GM12878 (cell line): Measurements from ENCODE around the gene ALAS1. TPM values are rescaled to one million over a fixed set of nuclear protein-coding genes. Genes with fewer than 3 reads are reported as not detected.

Experiments
- ATAC-seq: fragments of 200-7000 bp; cut with Tn5 transposase; 3 replicates; pipeline ENCODE4 v1.9.1; 2020; ENCODE audit warnings: mild to moderate bottlenecking, moderate library complexity
- BruUV-seq: library from RNA; stranded (reverse); fragments of 400-500 nt; replicated peaks from 2 replicates; lab custom pipeline; 2021; lab: Mats Ljungman, UMichigan
- CTCF ChIA-PET: fragments of 300-600 bp; sonication (Branson Sonifier 250); formaldehyde crosslinking; extraction: SDS; loops from one replicate; lab custom pipeline; 2021; ENCODE audit warnings: inconsistent platforms; lab: Yijun Ruan, JAX
- POLR2A ChIA-PET: fragments of 350-600 bp; formaldehyde crosslinking; extraction: SDS; loops from one replicate; lab custom pipeline; 2021; ENCODE audit warnings: inconsistent platforms; lab: Charles Lee
- RAD21 ChIA-PET: fragments of 300-600 bp; sonication (Branson Sonifier 250); formaldehyde crosslinking; loops from one replicate; lab custom pipeline; 2023; ENCODE audit warnings: antibody characterized with exemption; ENCODE audit not compliant: unreplicated experiment; lab: Charles Lee
- SMC1A ChIA-PET: fragments of 300-600 bp; sonication (Branson Sonifier 250); formaldehyde crosslinking; loops from one replicate; lab custom pipeline; 2023; ENCODE audit not compliant: unreplicated experiment, uncharacterized antibody; lab: Charles Lee
- DNase-seq: peaks from one replicate; pipeline ENCODE4 v3.0.0-alpha.2; 2011; ENCODE audit warnings: low read depth, low spot score
- FAIRE-seq: peaks from 3 replicates; lab custom pipeline; 2011; peaks lifted over from hg19 to GRCh38; lab: Jason Lieb, UNC
- H2AFZ ChIP-seq: 2 replicates; pipeline ENCODE4 v1.6.0; 2011; ENCODE audit warnings: low read depth, low read length, control low read depth; ENCODE audit not compliant: control insufficient read depth
- H3K27ac ChIP-seq: 2 replicates; pipeline ENCODE4 v1.5.1; 2011; ENCODE audit warnings: control low read depth; ENCODE audit not compliant: control insufficient read depth, insufficient read depth
- H3K27me3 ChIP-seq, 2 experiments: replicated peaks in 1 of 2; 2 replicates each; pipeline versions ENCODE4 v1.6.0 to v1.6.1; 2011; ENCODE audit warnings: low read length in 1 of 2; ENCODE audit not compliant: control insufficient read depth in 2 of 2, insufficient read depth in 2 of 2
- H3K36me3 ChIP-seq, 2 experiments: 2 replicates each; pipeline ENCODE4 v1.5.1; 2011; ENCODE audit warnings: low read length in 1 of 2; ENCODE audit not compliant: control insufficient read depth in 2 of 2, insufficient read depth in 2 of 2
- H3K4me1 ChIP-seq: 2 replicates; pipeline ENCODE4 v1.6.1; 2011; ENCODE audit warnings: mild to moderate bottlenecking, low read length, moderate library complexity, mixed read lengths; ENCODE audit not compliant: control insufficient read depth, insufficient read depth
- H3K4me2 ChIP-seq: 2 replicates; pipeline ENCODE4 v1.6.0; 2011; ENCODE audit warnings: control low read depth; ENCODE audit not compliant: control insufficient read depth, insufficient read depth
- H3K4me3 ChIP-seq: fragments of 200-600 bp; sonication (generic); 2 replicates; pipeline ENCODE4 v1.5.1; 2016
- H3K79me2 ChIP-seq: 2 replicates; pipeline ENCODE4 v1.6.0; 2011; ENCODE audit warnings: low read length; ENCODE audit not compliant: control insufficient read depth, insufficient read depth
- H3K9ac ChIP-seq: 2 replicates; pipeline ENCODE4 v1.8.0; 2011; ENCODE audit warnings: low read length, control low read depth, mixed read lengths; ENCODE audit not compliant: control insufficient read depth, insufficient read depth
- H3K9me3 ChIP-seq: replicated peaks from 3 replicates; pipeline ENCODE4 v1.5.1; 2011; ENCODE audit warnings: mild to moderate bottlenecking, low read length; ENCODE audit not compliant: control insufficient read depth, insufficient read depth
- H4K20me1 ChIP-seq: 2 replicates; pipeline ENCODE4 v1.6.0; 2011; ENCODE audit not compliant: control insufficient read depth, insufficient read depth
- BHLHE40 ChIP-seq, 2 experiments: fragments of 450-650 bp in 1 of 2; IDR thresholded peaks; 2 replicates each; pipeline ENCODE4 v1.6.1; 2011 to 2017; ENCODE audit warnings: low read depth in 2 of 2, borderline replicate concordance in 1 of 2, improper control_type of control experiment in 1 of 2, low read length in 1 of 2, mild to moderate bottlenecking in 1 of 2
- CHD4 ChIP-seq: fragments of 200-600 bp; sonication (generic); IDR thresholded peaks from 2 replicates; pipeline ENCODE4 v1.6.1; 2016; ENCODE audit warnings: mild to moderate bottlenecking
- ESRRA ChIP-seq: IDR thresholded peaks from 2 replicates; pipeline ENCODE4 v1.6.1; 2012; ENCODE audit warnings: mild to moderate bottlenecking, low read length, improper control_type of control experiment
- FOS ChIP-seq: IDR thresholded peaks from 3 replicates; pipeline ENCODE4 v1.6.1; 2011; ENCODE audit warnings: borderline replicate concordance; ENCODE audit not compliant: insufficient read length; ENCODE audit errors: extremely low read depth
- HSF1 ChIP-seq: fragments of 150-350 bp; IDR thresholded peaks from 2 replicates; pipeline ENCODE4 v1.6.1; 2014; ENCODE audit warnings: mild to moderate bottlenecking, low read depth, low read length
- IRF4 ChIP-seq: IDR thresholded peaks from 2 replicates; pipeline ENCODE4 v1.6.1; 2011; ENCODE audit warnings: low read depth, low read length
- JUND ChIP-seq: IDR thresholded peaks from 2 replicates; pipeline ENCODE4 v1.6.1; 2012; ENCODE audit warnings: low read depth, mild to moderate bottlenecking, low read length, improper control_type of control experiment, moderate library complexity
- SRF ChIP-seq, 2 experiments: IDR thresholded peaks; 2 replicates each; pipeline ENCODE4 v1.6.1; 2011; ENCODE audit warnings: low read depth in 2 of 2, low read length in 2 of 2, mild to moderate bottlenecking in 1 of 2, moderate library complexity in 1 of 2
- SUPT20H ChIP-seq: IDR thresholded peaks from 2 replicates; pipeline ENCODE4 v1.6.1; 2011; ENCODE audit warnings: low read depth, mild to moderate bottlenecking, low read length, moderate library complexity, borderline replicate concordance; ENCODE audit not compliant: control insufficient read depth
- WRNIP1 ChIP-seq: IDR thresholded peaks from 2 replicates; pipeline ENCODE4 v1.6.1; 2011; ENCODE audit warnings: low read depth, low read length, improper control_type of control experiment, borderline replicate concordance
- ZBTB4 ChIP-seq: fragments of 450-650 bp; formaldehyde crosslinking; IDR thresholded peaks from 2 replicates; pipeline ENCODE4 v1.4.0; 2022; ENCODE audit warnings: mild to moderate bottlenecking, moderate library complexity
- WGBS: methylation state at CpG from one replicate; pipeline ENCODE4 v1.1.6; 2016; ENCODE audit warnings: low lambda C conversion rate; ENCODE audit not compliant: insufficient replicate concordance, insufficient coverage; ENCODE audit errors: missing lambda C conversion rate; 5-methylcytosine and 5-hydroxymethylcytosine counted together
- in situ Hi-C: fragments of 300-500 bp; cut with MboI; formaldehyde crosslinking; loops from 9 replicates; pipeline ENCODE4 v1.14.3; 2018; ENCODE audit warnings: mixed read lengths
- intact Hi-C: fragments of 100-400 bp; cut with micrococcal nuclease; formaldehyde crosslinking; loops from one replicate; pipeline ENCODE4 v1.14.2; 2022; ENCODE audit not compliant: unreplicated experiment
- polyA plus RNA-seq, 11 experiments: library from polyadenylated mRNA; depleted of rRNA in 4 of 11; unstranded in 6 of 11; stranded (reverse) in 5 of 11; fragments of >200 nt; fragmentation: Nextera tagmentation in 4 of 11; fragmentation: Illumina TruSeq in 1 of 11; extraction: Ambion mirVana in 4 of 11; extraction: Trizol in 1 of 11; gene quantifications; 1 replicate in 1 of 11; 2 replicates in 10 of 11; pipeline versions ENCODE4 v1.2.1 to v1.2.3, GENCODE V29; 2011 to 2016; ENCODE audit warnings: inconsistent platforms in 2 of 11, missing spikeins in 2 of 11, low read depth in 1 of 11
- total RNA-seq, 4 experiments: library from RNA; depleted of rRNA in 3 of 4; stranded (reverse); fragments of >200 nt in 3 of 4; fragmentation: Illumina TruSeq in 1 of 4; extraction: Trizol in 1 of 4; gene quantifications; 2 replicates each; pipeline versions ENCODE4 v1.2.1 to v1.2.3, GENCODE V29; 2013 to 2021
- TF ChIP-seq, protein P1 (sequence below): fragments of 450-650 bp; IDR thresholded peaks from 2 replicates; pipeline ENCODE4 v1.6.1; 2016; ENCODE audit warnings: mild to moderate bottlenecking
- TF ChIP-seq, protein P2 (sequence below): fragments of 450-650 bp; IDR thresholded peaks from 2 replicates; pipeline ENCODE4 v1.6.1; 2017; ENCODE audit warnings: mild to moderate bottlenecking, moderate library complexity

ALAS1 gene
- total and polyA plus RNA-seq, 10 of the 15 experiments (the other 5 are each of a cell fraction or from before 2014, with no cell fraction given): 69.9 to 115 (median 94.1) TPM

GRCh38 chr3:52155912-52156311 is 42.0 kb upstream of the ALAS1 start:
- in situ Hi-C loops: no loop called here
- H3K4me3 ChIP-seq: no peak overlapping the region
- RAD21 ChIA-PET: no interaction called here
- CTCF ChIA-PET: interaction anchor here (0.7 to 1.9 kb wide), 5 partner anchors 25 to 102 kb away, joined by 3 to 18 read pairs (median 3); no protein-coding TSS in a partner anchor
- H3K27ac ChIP-seq: no peak overlapping the region
- no peaks in the 10 kb centered on the region for H3K27me3 ChIP-seq
- ATAC-seq (no peak), FAIRE-seq (no peak), DNase-seq (no peak)
- no peak overlapping the region for H3K9ac ChIP-seq
- no peak overlapping the region for H3K4me2 ChIP-seq
- peaks cover 11% of the 10 kb centered on the region for H3K79me2 ChIP-seq
- H3K36me3 ChIP-seq: no peaks in the 10 kb centered on the region
- SMC1A ChIA-PET: interaction anchor here (1.0 kb wide), 1 partner anchor 93 kb away, joined by 3 read pairs; no protein-coding TSS in a partner anchor
- intact Hi-C loops: loop anchor here (2.0 kb wide), 1 partner anchor 43 kb away; the partner anchor contains the start of gene ALAS1
- H3K4me1 ChIP-seq: peaks cover 7% of the 10 kb centered on the region
- POLR2A ChIA-PET: interaction anchor here (2.0 kb wide), 1 partner anchor 46 kb away, joined by 8 read pairs; no protein-coding TSS in a partner anchor
- WGBS: 94% methylated on average over 4 of the region's 4 CpGs
- no peaks in the 10 kb centered on the region for H3K9me3 ChIP-seq
- H2AFZ ChIP-seq: no peak overlapping the region
- TF ChIP-seq, protein P1, sequence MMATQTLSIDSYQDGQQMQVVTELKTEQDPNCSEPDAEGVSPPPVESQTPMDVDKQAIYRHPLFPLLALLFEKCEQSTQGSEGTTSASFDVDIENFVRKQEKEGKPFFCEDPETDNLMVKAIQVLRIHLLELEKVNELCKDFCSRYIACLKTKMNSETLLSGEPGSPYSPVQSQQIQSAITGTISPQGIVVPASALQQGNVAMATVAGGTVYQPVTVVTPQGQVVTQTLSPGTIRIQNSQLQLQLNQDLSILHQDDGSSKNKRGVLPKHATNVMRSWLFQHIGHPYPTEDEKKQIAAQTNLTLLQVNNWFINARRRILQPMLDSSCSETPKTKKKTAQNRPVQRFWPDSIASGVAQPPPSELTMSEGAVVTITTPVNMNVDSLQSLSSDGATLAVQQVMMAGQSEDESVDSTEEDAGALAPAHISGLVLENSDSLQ: no peak
- no peak for TF ChIP-seq HSF1
- TF ChIP-seq IRF4: no peak
- TF ChIP-seq JUND: no peak
- no peak for TF ChIP-seq SUPT20H
- TF ChIP-seq FOS: no peak
- TF ChIP-seq CHD4: no peak
- TF ChIP-seq, protein P2, sequence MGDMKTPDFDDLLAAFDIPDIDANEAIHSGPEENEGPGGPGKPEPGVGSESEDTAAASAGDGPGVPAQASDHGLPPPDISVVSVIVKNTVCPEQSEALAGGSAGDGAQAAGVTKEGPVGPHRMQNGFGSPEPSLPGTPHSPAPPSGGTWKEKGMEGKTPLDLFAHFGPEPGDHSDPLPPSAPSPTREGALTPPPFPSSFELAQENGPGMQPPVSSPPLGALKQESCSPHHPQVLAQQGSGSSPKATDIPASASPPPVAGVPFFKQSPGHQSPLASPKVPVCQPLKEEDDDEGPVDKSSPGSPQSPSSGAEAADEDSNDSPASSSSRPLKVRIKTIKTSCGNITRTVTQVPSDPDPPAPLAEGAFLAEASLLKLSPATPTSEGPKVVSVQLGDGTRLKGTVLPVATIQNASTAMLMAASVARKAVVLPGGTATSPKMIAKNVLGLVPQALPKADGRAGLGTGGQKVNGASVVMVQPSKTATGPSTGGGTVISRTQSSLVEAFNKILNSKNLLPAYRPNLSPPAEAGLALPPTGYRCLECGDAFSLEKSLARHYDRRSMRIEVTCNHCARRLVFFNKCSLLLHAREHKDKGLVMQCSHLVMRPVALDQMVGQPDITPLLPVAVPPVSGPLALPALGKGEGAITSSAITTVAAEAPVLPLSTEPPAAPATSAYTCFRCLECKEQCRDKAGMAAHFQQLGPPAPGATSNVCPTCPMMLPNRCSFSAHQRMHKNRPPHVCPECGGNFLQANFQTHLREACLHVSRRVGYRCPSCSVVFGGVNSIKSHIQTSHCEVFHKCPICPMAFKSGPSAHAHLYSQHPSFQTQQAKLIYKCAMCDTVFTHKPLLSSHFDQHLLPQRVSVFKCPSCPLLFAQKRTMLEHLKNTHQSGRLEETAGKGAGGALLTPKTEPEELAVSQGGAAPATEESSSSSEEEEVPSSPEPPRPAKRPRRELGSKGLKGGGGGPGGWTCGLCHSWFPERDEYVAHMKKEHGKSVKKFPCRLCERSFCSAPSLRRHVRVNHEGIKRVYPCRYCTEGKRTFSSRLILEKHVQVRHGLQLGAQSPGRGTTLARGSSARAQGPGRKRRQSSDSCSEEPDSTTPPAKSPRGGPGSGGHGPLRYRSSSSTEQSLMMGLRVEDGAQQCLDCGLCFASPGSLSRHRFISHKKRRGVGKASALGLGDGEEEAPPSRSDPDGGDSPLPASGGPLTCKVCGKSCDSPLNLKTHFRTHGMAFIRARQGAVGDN: no peak
- TF ChIP-seq SRF (IDR thresholded peaks at IDR 0.05; ENCODE audit: low read depth in 2 of 2, low read length in 2 of 2): no peak
- no peak for TF ChIP-seq ESRRA
- no peak for TF ChIP-seq BHLHE40 (IDR thresholded peaks at IDR 0.05; ENCODE audit: borderline replicate concordance in 1 of 2, low read depth in 2 of 2, low read length in 1 of 2)
- no peak for TF ChIP-seq WRNIP1
- TF ChIP-seq ZBTB4: no peak
- BruUV-seq: no TSS peak
- H4K20me1 ChIP-seq: no peaks in the 10 kb centered on the region
